Stimulated activated CD4-positive, alpha-beta T cell treated with anti-CD3 and anti-CD28 coated beads, Interleukin-2, amount 100 ng/mL, for 24 hours (primary cell): ENCODE measurements around the gene EFEMP2.

Experiments
- DNase-seq, 2 donors: peaks; one replicate each; pipeline ENCODE4 v3.0.0-alpha.2; 2020

Gene EFEMP2

GRCh38 chr11:65872586-65873317 is at the start of gene EFEMP2:
EFEMP2 (minus strand) TSS chr11:65872800; CDS start chr11:65872354, 446 bp downstream.
- DNase-seq = no peak

DNA sequence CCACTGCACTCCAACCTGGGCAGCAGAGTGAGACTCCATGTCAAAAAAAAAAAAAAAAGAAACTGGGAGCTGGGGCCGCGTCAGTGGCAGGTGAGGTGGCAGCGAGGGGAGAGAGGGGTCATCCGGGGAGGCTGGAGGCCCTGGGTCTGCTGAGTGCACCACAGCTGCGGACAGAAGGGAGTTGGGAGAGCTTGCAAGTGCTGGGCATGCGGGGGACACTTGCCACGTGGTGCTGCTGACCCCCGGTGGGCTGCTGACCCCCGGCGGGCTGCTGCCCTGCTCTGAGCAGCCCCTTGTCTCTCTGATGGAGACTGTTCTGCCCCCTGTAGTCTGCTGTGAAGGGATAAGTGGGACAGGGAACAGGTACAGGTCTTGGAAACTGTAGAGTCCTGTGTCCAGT is 49.3 kb upstream of the EFEMP2 start:
- no peak for DNase-seq

DNA sequence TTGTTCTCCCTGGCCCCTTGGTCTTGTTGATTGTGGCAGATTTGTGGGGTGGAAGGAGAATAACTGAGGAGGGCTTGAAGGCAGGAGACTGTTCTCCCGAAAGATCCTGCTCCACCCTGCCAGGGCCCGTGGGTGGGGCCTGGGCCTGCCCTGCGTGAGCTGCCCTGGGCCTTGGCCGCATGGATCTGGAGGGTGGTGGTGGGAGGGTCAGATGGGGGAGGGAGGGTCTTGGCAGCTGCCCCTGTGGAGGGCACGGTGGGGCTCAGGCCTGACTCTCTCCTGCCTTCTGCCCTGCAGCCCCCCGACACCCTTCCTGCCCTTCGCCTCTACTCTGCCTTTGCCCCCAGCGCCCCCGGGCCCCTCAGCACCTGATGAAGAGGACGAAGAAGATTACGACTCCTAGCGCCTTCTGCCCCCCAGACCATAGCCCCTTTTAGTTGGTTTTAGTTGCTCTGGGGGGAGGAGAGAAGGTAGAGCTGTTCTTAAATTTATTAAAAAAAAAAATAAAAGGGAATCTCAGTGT is 48.5 kb upstream of the EFEMP2 start:
- DNase-seq = no peak

DNA sequence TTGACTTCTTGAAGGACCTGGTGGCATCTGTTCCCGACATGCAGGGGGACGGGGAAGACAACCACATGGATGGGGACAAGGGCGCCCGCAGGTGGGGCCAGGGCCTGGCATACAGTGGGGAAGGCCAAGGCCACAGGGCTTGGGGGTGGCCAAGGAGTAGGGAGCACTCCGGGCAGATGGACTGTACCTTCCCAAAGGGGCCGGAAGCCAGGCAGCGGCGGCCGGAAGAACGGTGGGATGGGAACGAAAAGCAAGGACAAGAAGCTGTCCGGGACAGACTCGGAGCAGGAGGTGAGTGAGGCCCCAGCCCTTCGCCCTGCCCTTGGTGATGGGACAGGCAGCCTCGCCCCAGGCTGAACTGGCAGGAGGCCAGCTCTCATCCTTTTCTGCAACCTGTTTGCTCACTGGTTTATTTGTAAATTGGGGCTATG is 47.8 kb upstream of the EFEMP2 start:
- no peak for DNase-seq

- DNase-seq = peak in 1 of 2 donors; percentile 67
These were observed 47.2 kb upstream of the EFEMP2 start for GRCh38 chr11:65919573-65920371.

DNA sequence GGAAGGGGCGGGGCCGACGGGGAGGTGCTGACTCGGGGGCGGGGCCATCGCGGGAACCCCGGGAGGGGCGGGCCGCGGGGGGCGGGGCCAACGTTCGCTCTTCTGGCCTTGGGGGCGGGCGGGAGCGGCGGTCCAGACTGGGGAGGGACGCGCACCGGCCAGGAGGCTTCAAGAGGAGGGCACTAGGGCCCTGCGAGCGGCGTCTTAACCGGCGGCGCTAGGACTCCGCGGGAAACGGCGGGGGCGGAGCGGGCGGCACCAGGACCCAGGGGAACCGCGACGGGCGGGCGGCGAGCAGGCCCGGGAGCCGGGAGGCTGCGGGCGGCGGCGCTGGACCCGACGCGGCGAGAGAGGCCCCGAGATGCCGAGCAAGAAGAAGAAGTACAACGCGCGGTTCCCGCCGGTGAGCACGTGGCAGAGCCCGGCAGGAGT is 46.6 kb upstream of the EFEMP2 start, which contains the start of gene DRAP1:
Gene DRAP1, plus strand, starts transcription at position 286 of the 432 bp plus-strand sequence. Its CDS starts 76 bp downstream, at position 362.
- peak; percentile 98 to 99 for DNase-seq

DNA sequence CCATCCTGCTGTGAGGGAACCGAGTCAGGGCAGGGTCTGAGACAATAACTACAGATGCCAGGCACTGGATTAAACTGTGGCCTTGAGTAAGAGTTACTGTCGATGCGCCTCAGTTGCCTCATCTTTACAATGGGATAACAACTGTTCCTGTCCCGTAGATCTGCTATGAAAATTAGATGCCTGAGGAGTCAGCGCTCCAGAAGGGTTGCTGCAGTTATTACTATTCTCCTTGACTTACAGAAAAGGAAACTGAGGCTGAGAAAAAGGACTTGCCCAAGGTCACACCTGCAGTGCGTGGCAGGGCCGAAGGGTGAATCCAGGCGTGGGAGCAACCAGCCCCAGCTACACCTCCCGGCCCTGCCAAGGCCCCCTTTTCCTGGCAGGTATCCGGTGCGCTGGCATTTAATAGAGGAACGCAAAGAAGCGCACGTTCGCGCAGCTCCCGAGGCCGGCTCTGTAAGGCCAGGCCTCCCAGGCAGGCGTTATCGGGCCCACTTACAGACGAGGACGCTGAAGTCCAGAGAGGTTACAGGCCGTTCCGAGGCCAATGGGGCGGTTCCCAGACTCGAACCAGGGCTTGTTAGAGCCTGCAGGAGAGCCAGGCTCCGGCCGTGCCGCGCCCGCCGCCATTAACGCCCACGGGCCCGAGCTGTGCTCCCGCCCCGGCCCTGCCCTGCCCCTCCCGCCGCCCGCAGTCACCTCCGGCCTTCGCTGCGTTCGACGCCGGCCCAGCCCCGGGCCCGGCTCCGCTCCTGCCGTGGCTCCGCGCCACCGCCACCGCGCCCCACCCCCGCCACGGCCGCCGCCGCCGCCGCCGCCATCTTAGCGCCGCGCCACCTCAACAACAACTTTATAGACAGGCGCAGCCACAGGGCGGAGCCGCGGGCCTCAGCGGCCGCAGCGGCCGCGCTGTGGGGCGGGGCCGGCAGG is 45.9 kb upstream of the EFEMP2 start, which contains the start of gene C11orf68:
Gene C11orf68, minus strand, starts transcription at position 852 of the 930 bp plus-strand sequence. Its CDS starts 31 bp downstream, at position 821.
- no peak for DNase-seq

DNA sequence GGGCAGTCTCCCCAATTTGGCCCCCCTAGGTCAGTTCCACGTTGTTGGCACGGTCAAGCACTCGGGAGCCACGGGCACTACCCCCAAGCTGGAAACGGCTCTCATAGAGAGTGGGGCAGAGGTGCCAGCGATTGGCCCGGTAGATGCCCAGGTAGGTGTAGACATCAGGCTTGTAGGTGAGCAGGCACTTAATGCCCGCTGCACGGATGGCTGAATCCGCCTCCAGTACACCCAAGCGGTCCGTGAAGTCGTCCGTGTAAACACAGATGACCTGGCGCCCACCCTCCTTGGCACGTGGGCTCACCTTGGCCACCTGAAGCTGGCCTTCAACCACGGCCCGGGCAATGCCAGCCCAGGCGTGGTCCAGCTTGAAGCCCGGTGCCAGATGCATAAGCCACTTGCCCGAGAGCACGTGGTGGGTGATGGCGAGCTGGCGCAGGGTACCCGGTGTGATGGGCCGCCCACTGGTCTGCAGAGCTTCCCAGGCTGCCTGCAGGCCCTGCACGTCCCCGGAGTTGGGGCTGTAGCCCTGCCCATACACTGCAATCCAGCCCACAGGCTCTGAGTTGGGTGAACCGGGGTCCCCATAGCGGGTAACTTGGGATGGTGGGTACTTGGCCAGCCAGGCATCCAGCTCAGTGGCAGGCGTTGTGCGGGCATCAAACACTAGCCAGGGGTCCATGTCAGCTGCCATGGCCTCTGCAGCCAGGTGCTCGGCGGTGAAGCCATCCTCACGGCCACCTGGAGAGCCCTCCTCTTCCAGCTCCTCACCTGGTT is 45.0 kb upstream of the EFEMP2 start:
- no peak for DNase-seq

GRCh38 chr11:65917077-65917433 is 44.5 kb upstream of the EFEMP2 start:
- DNase-seq = no peak

- no peak for DNase-seq
These were observed 43.8 kb upstream of the EFEMP2 start for GRCh38 chr11:65916391-65916790.

GRCh38 chr11:65915821-65916251 is 43.2 kb upstream of the EFEMP2 start:
- no peak for DNase-seq

DNA sequence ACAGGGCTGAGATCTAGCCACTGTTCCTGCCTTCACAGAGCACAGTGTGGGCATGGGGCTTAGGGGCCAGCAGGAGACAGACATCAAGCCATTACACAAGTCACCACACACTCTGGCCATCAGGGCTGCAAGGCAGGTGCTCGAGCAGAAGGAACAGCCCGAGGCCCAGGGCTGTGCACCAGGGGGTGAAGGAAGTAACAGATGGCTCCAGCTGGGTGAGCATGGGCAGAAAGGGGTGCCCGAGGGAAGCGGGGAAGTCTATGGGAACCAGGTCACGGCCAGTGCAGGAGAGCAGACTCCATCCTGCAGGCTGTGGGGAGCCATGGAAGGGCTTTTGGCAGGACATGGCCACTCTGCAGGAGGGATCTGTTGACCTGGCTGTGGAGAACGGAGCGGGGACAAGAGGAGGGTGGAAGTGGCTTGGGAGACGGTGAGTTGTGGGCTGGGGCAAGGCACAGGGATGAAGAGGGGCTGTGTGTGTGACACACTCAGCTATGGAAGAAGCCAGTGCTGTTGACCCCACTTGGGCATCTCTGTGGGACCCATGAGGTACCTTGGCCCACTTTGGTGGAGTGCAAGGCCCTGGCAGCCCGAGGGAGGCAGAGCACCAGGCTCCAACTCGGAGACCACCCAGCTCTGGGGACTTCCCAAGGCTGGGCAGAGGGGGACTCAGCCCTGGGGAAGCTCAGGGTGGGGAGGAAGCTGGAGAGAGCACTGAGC is 42.7 kb upstream of the EFEMP2 start:
- DNase-seq = no peak

- no peak for DNase-seq
These were observed 40.2 kb upstream of the EFEMP2 start for GRCh38 chr11:65912845-65913244.

DNA sequence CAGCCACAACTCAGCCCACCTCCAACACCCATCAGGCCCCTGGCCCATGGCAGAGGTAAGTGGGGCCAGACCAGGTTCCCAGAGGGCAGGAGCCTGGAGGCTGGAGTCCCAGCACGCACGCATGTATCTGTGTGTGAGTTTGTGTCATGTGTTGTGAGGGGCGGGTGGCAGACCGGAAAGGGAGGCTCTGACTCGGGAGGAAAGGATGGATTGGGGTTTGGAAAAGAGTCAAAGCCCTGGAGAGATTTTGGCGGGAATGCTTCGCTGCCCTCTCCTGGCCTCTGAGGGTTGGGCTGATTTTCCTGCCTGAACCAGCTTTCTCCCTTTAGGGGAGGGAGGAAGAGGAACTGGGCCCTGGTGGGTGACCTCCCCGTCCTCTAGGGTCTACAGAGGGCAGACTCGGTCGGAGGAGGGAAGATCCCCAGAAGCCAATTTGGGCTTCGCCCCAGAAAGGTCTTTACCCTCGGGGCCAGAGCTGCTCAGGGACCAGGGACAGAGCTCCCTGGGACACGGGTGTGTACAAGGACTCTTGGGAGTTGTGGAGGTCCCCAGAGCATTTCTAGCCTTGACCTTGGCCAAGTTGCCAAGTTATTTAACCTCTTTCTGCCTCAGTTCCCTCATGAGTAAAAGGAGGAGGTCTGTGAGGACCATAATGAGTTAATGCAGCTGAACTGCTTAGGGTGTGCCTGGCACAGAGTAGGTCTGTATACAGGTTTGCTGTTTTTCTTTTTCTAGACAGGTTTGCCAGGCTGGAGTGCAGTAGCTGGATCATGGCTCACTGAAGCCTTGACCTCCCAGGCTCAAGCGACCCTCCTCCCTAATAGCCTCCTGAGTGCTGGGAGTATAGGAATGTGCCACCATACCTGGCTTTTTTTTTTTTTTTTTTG is 39.3 kb upstream of the EFEMP2 start:
- no peak for DNase-seq

- DNase-seq = no peak
These were observed 35.3 kb upstream of the EFEMP2 start for GRCh38 chr11:65907878-65908277.

DNA sequence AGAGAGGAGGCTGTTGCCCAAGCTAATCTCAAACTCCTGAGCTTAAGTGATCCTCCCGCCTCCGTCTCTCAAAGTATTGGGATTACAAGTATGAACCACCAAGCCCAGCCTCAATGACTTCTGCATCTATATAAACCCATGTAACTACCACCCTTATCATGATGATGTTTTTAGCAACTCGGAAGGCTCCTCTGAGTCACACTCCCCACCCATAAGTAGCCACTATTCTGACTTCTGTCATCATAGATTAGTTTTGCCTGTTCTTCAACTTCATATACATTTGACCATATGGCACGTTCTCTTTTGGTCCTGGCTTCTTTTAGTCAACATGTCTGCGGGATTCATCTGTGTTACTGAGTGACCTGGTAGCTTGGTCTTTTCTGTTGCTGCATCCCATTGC is 34.0 kb upstream of the EFEMP2 start:
- no peak for DNase-seq

DNA sequence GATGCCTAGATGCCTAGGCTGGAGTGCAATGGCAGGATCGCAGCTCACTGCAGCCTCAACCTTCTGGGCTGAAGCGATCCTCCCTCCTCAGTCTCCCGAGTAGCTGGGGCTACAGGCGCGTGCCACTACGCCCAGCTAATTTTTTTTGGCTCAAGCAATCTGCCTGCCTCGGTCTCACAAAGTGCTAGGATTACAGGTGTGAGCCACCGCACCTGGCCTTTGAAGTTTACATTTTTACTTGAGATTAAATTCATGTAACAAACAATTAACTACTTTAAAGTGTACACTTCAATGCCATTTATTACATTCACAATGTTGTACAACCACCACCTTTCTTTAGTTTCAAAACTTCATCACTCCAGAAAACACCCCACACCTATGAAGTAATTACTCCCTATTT is 31.1 kb upstream of the EFEMP2 start:
- no peak for DNase-seq

DNA sequence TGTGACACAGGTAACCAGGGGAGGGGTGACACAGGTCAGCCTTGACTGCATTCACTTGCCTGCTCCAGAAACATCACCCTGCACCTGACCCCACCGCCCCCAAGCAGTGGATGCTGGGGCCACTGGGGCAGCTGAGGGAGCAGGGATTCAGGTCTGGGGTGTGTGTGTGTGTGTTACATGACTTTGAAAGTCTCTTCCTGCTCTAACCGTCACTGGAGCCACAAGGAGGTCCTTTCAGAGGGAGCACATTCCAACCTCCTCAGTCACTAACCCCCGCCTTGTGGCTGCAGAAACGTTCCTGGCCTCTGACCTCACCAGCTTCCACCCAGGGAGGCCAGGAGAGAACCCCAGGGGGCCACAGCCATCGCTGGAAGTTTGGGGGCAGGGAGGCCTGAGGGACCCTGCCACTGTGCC is 30.5 kb upstream of the EFEMP2 start:
- no peak for DNase-seq

- DNase-seq = no peak
These were observed 28.2 kb upstream of the EFEMP2 start for GRCh38 chr11:65900899-65901180.
